Measurements from ENCODE around the gene OGFOD3. TPM values are rescaled to one million over a fixed set of nuclear protein-coding genes. Genes with fewer than 3 reads are reported as not detected.
"Not testable (repeated sequence)": the region's sequence is repeated elsewhere in the genome, so short reads cannot be mapped to it uniquely, and the experiment has no call there.

OGFOD3 gene
- total RNA-seq, 1 donor = 25.3 TPM

GRCh38 chr17:82349287-82349701 lies 69.1 kb downstream of the OGFOD3 start:
- Histone ChIP-seq H3K36me3 (ENCODE audit: insufficient read depth, low read length) (no peaks in the 10 kb centered on the region), H3K4me2 (ENCODE audit: insufficient read depth, low read length) (no peak overlapping the region), H3K4me3 (ENCODE audit: insufficient read depth, low read length) (no peak overlapping the region), H2AFZ (ENCODE audit: low read length) (no peak overlapping the region), H3K27ac (ENCODE audit: low read depth, low read length) (no peak overlapping the region), H3K27me3 (ENCODE audit: insufficient read depth, low read length) (peaks cover 24% of the 10 kb centered on the region), H3K79me2 (ENCODE audit: insufficient read depth, low read length) (no peaks in the 10 kb centered on the region), H3K9me3 (ENCODE audit: low read depth, low read length) (no peaks in the 10 kb centered on the region), H4K20me1 (ENCODE audit: insufficient read depth, low read length) (no peaks in the 10 kb centered on the region), H3K4me1 (ENCODE audit: insufficient read depth, low read length) (no peaks in the 10 kb centered on the region)
- DNase-seq (ENCODE audit: insufficient read length, low spot score, missing footprints) = peak; percentile 71
- TF ChIP-seq CTCF (IDR thresholded peaks at IDR 0.05; ENCODE audit: extremely low read depth, low read depth, low read length) = no peak

DNA sequence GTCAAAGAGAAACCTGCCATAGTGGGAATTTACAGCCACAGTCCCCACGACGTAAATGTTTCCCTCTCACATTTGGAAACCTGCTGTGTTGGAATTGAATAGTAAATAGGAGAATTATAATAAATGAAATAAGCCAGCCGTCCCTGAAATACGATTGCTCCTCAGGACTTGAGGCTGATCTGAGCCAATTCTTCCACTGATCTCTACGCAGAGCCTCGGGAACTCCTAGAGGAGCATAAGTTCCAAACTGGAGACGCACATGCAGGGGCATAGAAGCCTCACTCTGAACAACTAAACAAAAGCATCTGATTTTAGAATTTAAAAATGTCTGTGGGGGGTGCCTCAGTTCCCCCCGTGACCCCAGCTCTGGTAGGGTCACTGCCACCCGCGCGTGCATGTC lies 69.5 kb downstream of the OGFOD3 start:
- no peak overlapping the region for H3K4me3 ChIP-seq (ENCODE audit: insufficient read depth, low read length)
- no peaks in the 10 kb centered on the region for H3K9me3 ChIP-seq (ENCODE audit: low read depth, low read length)
- peak; percentile 82 for DNase-seq (ENCODE audit: insufficient read length, low spot score, missing footprints)

GRCh38 chr17:82348434-82348833 lies 70.0 kb downstream of the OGFOD3 start:
- no peak overlapping the region for H3K4me2 ChIP-seq (ENCODE audit: insufficient read depth, low read length)
- H3K27me3 ChIP-seq (ENCODE audit: insufficient read depth, low read length) = peaks cover 24% of the 10 kb centered on the region
- no peaks in the 10 kb centered on the region for H3K36me3 ChIP-seq (ENCODE audit: insufficient read depth, low read length)
- H4K20me1 ChIP-seq (ENCODE audit: insufficient read depth, low read length) = no peaks in the 10 kb centered on the region
- DNase-seq (ENCODE audit: insufficient read length, low spot score, missing footprints) = peak; percentile 63
- H3K79me2 ChIP-seq (ENCODE audit: insufficient read depth, low read length) = no peaks in the 10 kb centered on the region
- H3K9me3 ChIP-seq (ENCODE audit: low read depth, low read length) = no peaks in the 10 kb centered on the region
- TF ChIP-seq CTCF (IDR thresholded peaks at IDR 0.05; ENCODE audit: extremely low read depth, low read depth, low read length) = no peak
- no peak overlapping the region for H3K27ac ChIP-seq (ENCODE audit: low read depth, low read length)
- no peaks in the 10 kb centered on the region for H3K4me1 ChIP-seq (ENCODE audit: insufficient read depth, low read length)
- H3K4me3 ChIP-seq (ENCODE audit: insufficient read depth, low read length) = no peak overlapping the region
- no peak overlapping the region for H2AFZ ChIP-seq (ENCODE audit: low read length)

More for the DNA sequence above, 69.5 kb downstream of the OGFOD3 start:
- peaks cover 24% of the 10 kb centered on the region for H3K27me3 ChIP-seq (ENCODE audit: insufficient read depth, low read length)
- no peaks in the 10 kb centered on the region for H3K4me1 ChIP-seq (ENCODE audit: insufficient read depth, low read length)
- H3K27ac ChIP-seq (ENCODE audit: low read depth, low read length) = no peak overlapping the region
- no peak overlapping the region for H3K4me2 ChIP-seq (ENCODE audit: insufficient read depth, low read length)
- H3K36me3 ChIP-seq (ENCODE audit: insufficient read depth, low read length) = no peaks in the 10 kb centered on the region
- no peak for TF ChIP-seq CTCF (IDR thresholded peaks at IDR 0.05; ENCODE audit: extremely low read depth, low read depth, low read length)
- no peaks in the 10 kb centered on the region for H4K20me1 ChIP-seq (ENCODE audit: insufficient read depth, low read length)
- H3K79me2 ChIP-seq (ENCODE audit: insufficient read depth, low read length) = no peaks in the 10 kb centered on the region
- no peak overlapping the region for H2AFZ ChIP-seq (ENCODE audit: low read length)

DNA sequence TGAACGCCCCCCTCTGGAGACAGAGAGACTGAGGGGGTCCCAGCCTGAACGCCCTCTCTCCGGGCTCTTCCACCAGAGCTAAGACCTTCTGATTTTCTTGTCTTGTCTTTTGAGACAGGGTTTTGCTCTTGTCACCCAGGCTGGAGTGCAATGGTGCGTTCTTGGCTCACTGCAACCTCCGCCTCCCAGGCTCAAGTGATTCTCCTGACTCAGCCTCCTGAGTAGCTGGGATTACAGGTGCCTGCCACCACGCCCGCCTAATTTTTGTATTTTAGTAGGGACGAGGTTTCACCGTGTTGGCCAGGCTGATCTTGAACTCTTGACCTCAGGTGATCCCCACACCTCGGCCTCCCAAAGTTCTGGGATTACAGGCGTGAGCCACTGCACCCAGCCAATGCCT lies 70.4 kb downstream of the OGFOD3 start:
- not testable (repeated sequence) for H4K20me1 ChIP-seq (ENCODE audit: insufficient read depth, low read length); DNase-seq (ENCODE audit: insufficient read length, low spot score, missing footprints)

More for the DNA sequence above, 70.4 kb downstream of the OGFOD3 start:
- H3K27ac ChIP-seq (ENCODE audit: low read depth, low read length); H3K79me2 ChIP-seq (ENCODE audit: insufficient read depth, low read length); H3K4me1 ChIP-seq (ENCODE audit: insufficient read depth, low read length); H2AFZ ChIP-seq (ENCODE audit: low read length); H3K36me3 ChIP-seq (ENCODE audit: insufficient read depth, low read length); H3K4me2 ChIP-seq (ENCODE audit: insufficient read depth, low read length); H3K9me3 ChIP-seq (ENCODE audit: low read depth, low read length); H3K4me3 ChIP-seq (ENCODE audit: insufficient read depth, low read length): not testable (repeated sequence)
- peaks cover 24% of the 10 kb centered on the region for H3K27me3 ChIP-seq (ENCODE audit: insufficient read depth, low read length)

All from osteoblast (primary cell).